HepG2 (cell line): ENCODE measurements around the gene GPHN.

Source experiments
- CAMTA2 ChIP-seq: sonication (generic); formaldehyde crosslinking; IDR thresholded peaks from 2 replicates; pipeline ENCODE4 v1.4.0; 2020; ENCODE audit warnings: mild to moderate bottlenecking, missing genetic modification reagents, borderline replicate concordance
- POLR2G ChIP-seq: fragments of 200-400 bp; formaldehyde crosslinking; IDR thresholded peaks from 2 replicates; pipeline ENCODE4 v1.6.1; 2018; ENCODE audit warnings: mild to moderate bottlenecking, low read depth, low read length, moderate library complexity
- ZBTB21 ChIP-seq: sonication (generic); formaldehyde crosslinking; IDR thresholded peaks from 2 replicates; pipeline ENCODE4 v1.4.0; 2020; ENCODE audit warnings: missing genetic modification reagents
- ZNF33A ChIP-seq: sonication (generic); formaldehyde crosslinking; IDR thresholded peaks from 2 replicates; pipeline ENCODE4 v1.5.1; 2020; ENCODE audit warnings: missing genetic modification reagents, mild to moderate bottlenecking, moderate library complexity, borderline replicate concordance
- TF ChIP-seq, protein P1 (sequence below): sonication (generic); formaldehyde crosslinking; IDR thresholded peaks from 2 replicates; pipeline ENCODE4 v1.4.0; 2020; ENCODE audit warnings: missing genetic modification reagents, mild to moderate bottlenecking, borderline replicate concordance

DNA sequence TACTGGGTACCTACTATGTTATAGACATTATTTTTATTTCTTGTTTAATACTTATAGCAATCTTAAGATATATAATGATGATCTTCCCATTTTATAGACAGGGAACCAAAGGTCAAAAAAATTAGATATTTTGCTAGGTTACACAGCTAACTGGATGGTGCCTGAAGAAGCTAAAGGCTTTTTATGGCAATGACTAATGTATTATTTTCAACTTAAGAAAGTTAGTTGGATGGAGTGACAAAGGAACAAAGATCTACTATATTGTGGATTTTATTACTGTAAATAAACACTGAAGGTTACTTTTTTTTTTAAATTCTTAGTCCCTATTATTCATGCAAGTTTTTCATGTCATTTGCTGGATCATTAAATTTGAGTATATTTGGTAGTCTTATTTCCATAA, 227.9 kb downstream of the GPHN start:
- TF ChIP-seq ZNF33A (CRISPR knock-in tag), result no peak
- no peak for TF ChIP-seq ZBTB21
- TF ChIP-seq, protein P1, sequence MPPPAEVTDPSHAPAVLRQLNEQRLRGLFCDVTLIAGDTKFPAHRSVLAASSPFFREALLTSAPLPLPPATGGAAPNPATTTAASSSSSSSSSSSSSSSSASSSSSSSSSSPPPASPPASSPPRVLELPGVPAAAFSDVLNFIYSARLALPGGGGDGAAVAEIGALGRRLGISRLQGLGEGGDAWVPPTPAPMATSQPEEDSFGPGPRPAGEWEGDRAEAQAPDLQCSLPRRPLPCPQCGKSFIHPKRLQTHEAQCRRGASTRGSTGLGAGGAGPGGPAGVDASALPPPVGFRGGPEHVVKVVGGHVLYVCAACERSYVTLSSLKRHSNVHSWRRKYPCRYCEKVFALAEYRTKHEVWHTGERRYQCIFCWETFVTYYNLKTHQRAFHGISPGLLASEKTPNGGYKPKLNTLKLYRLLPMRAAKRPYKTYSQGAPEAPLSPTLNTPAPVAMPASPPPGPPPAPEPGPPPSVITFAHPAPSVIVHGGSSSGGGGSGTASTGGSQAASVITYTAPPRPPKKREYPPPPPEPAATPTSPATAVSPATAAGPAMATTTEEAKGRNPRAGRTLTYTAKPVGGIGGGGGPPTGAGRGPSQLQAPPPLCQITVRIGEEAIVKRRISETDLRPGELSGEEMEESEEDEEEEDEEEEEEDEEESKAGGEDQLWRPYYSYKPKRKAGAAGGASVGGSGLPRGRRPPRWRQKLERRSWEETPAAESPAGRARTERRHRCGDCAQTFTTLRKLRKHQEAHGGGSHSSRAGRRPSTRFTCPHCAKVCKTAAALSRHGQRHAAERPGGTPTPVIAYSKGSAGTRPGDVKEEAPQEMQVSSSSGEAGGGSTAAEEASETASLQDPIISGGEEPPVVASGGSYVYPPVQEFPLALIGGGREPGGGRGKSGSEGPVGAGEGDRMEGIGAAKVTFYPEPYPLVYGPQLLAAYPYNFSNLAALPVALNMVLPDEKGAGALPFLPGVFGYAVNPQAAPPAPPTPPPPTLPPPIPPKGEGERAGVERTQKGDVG, result no peak
- TF ChIP-seq CAMTA2 (CRISPR knock-in tag), result no peak
- no peak for TF ChIP-seq POLR2G
